Lung (tissue), 12 donors: Measurements from ENCODE around the gene TOM1. TPM values are rescaled to one million over a fixed set of nuclear protein-coding genes. Genes with fewer than 3 reads are reported as not detected.

Source experiments
- ATAC-seq: fragments of 200-7000 bp; cut with Tn5 transposase; one replicate; pipeline ENCODE4 v1.9.1; 2020; ENCODE audit warnings: moderate number of reproducible peaks; ENCODE audit not compliant: insufficient read depth, low FRiP score
- DNase-seq, 3 donors: peaks; one replicate each; pipeline ENCODE4 v3.0.0-alpha.2; 2013 to 2017
- H3K27ac ChIP-seq, 2 donors: one replicate each; pipeline ENCODE4 v1.5.1; 2013; ENCODE audit warnings: mild to moderate bottlenecking in 2 of 2, moderate library complexity in 2 of 2, control low read depth in 1 of 2, inconsistent platforms in 1 of 2, low read depth in 1 of 2, low read length in 1 of 2
- H3K27me3 ChIP-seq, 3 donors: one replicate each; pipeline ENCODE4 v1.5.1; 2013; ENCODE audit warnings: low read length in 2 of 3; ENCODE audit not compliant: control insufficient read depth in 3 of 3, insufficient read depth in 3 of 3
- H3K36me3 ChIP-seq, 4 donors: one replicate each; pipeline ENCODE4 v1.5.1; 2013; ENCODE audit warnings: low read length in 4 of 4, mild to moderate bottlenecking in 1 of 4, moderate library complexity in 1 of 4; ENCODE audit not compliant: control insufficient read depth in 4 of 4, insufficient read depth in 4 of 4
- H3K4me1 ChIP-seq, 5 donors: one replicate each; pipeline ENCODE4 v1.5.1; 2013; ENCODE audit warnings: low read length in 5 of 5, mild to moderate bottlenecking in 2 of 5, moderate library complexity in 1 of 5; ENCODE audit not compliant: control insufficient read depth in 5 of 5, insufficient read depth in 5 of 5
- H3K4me3 ChIP-seq: one replicate; pipeline ENCODE4 v1.5.1; 2013; ENCODE audit warnings: mild to moderate bottlenecking, control low read depth, moderate library complexity
- H3K9ac ChIP-seq, 2 donors: one replicate each; pipeline ENCODE4 v1.5.1; 2013; ENCODE audit warnings: low read length in 2 of 2, control low read depth in 1 of 2; ENCODE audit not compliant: insufficient read depth in 1 of 2
- H3K9me3 ChIP-seq, 4 donors: one replicate each; pipeline ENCODE4 v1.5.1; 2013; ENCODE audit warnings: low read length in 3 of 4, mild to moderate bottlenecking in 1 of 4, moderate library complexity in 1 of 4; ENCODE audit not compliant: control insufficient read depth in 4 of 4, insufficient read depth in 3 of 4
- CTCF ChIP-seq: IDR thresholded peaks from 2 replicates; pipeline ENCODE4 v1.5.1; 2012; ENCODE audit warnings: mild to moderate bottlenecking; ENCODE audit errors: control extremely low read depth, extremely low read depth
- WGBS, 2 donors: extraction: QIAGEN DNeasy Blood & Tissue Kit; methylation state at CpG; one replicate each; pipeline ENCODE4 v1.1.7; 2013; 5-methylcytosine and 5-hydroxymethylcytosine counted together
- polyA plus RNA-seq, 2 donors: library from polyadenylated mRNA; stranded (reverse); fragments of 200-250 nt; gene quantifications; one replicate each; pipeline ENCODE4 v1.2.1, GENCODE V29; 2013
- total RNA-seq, 2 donors: library from RNA; depleted of rRNA in 1 of 2; stranded (reverse); fragments of >200 nt in 1 of 2; gene quantifications; one replicate each; pipeline ENCODE4 v1.2.1, GENCODE V29; 2014 to 2021
- donor health status: control.
- donor health status: control.
- donor health status: Bipolar disorder and iron deficiency.
- donor health status: healthy.
- donor health status: DM: yes; HTN: yes; CAD: no.

TOM1 gene
- total and polyA plus RNA-seq, 4 donors = 53.4 to 131 (median 72.6) TPM

- Histone ChIP-seq H3K9ac (no peak overlapping the region), H3K9me3 (no peaks in the 10 kb centered on the region), H3K4me1 (no peaks in the 10 kb centered on the region), H3K36me3 (peaks cover 15 to 74% (median 38%) of the 10 kb centered on the region in 4 donors), H3K27me3 (no peaks in the 10 kb centered on the region), H3K27ac (no peak overlapping the region), H3K4me3 (no peak overlapping the region)
- WGBS, 2 donors = 89 to 94% methylated on average over 15 of the region's 15 CpGs
- DNase-seq (no peak), ATAC-seq (no peak)
- TF ChIP-seq CTCF = no peak
Measured at GRCh38 chr22:35322893-35323292, 23.2 kb downstream of the TOM1 start.

DNA sequence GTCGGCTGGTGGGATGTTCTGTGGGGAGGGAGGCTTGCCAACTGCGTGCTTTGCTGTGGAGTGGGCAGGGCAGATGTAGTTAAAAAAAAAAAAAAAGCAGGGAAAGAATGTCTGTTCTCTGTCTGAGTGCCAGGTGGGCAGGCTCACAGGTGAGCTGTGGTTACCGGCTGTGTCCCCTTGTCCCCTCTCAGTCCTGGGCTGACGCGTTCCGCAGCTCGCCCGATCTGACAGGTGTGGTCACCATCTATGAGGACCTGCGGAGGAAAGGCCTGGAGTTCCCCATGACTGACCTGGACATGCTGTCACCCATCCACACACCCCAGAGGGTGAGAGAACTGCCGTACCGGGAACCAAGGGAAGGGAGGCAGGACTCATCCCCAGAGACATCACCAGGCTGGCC is 23.6 kb downstream of the TOM1 start:
- H3K4me1 ChIP-seq = no peaks in the 10 kb centered on the region
- DNase-seq (no peak), ATAC-seq (no peak)
- WGBS, 2 donors = 92 to 98% methylated on average over 11 of the region's 11 CpGs
- no peak overlapping the region for H3K4me3 ChIP-seq
- peaks cover 18 to 74% (median 38%) of the 10 kb centered on the region in 4 donors for H3K36me3 ChIP-seq
- TF ChIP-seq CTCF = no peak
- no peaks in the 10 kb centered on the region for H3K27me3 ChIP-seq
- no peaks in the 10 kb centered on the region for H3K9me3 ChIP-seq
- H3K27ac ChIP-seq = no peak overlapping the region
- no peak overlapping the region for H3K9ac ChIP-seq

DNA sequence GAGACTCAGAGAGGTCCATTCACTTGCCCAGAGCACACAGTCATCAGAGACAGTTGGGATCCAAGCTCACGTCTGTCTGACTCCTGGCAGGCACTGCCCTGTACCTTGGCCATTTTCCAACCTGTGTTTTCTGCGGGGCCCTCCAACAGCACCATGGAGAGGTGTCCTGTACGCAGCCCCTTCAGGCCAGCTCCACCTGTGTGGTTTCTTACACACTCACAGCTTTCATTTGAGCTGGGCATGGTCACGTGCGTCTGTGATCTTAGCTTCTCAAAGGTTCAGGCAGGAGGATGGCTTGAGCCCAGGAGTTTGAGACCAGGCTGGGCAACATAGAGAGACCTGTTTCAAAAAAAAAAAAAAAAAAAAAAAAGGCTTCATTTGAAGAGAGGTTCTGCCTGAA is 24.4 kb downstream of the TOM1 start:
- no peaks in the 10 kb centered on the region for H3K4me1 ChIP-seq
- WGBS, 2 donors = 88 to 90% methylated on average over 5 of the region's 5 CpGs
- no peaks in the 10 kb centered on the region for H3K9me3 ChIP-seq
- no peaks in the 10 kb centered on the region for H3K27me3 ChIP-seq
- H3K36me3 ChIP-seq = peaks cover 22 to 70% (median 35%) of the 10 kb centered on the region in 4 donors
- ATAC-seq (no peak), DNase-seq (no peak)
- H3K9ac ChIP-seq = no peak overlapping the region
- no peak overlapping the region for H3K4me3 ChIP-seq
- H3K27ac ChIP-seq = no peak overlapping the region
- TF ChIP-seq CTCF = no peak

GRCh38 chr22:35324762-35325161 is 25.1 kb downstream of the TOM1 start:
- Histone ChIP-seq H3K27ac (no peak overlapping the region), H3K4me3 (no peak overlapping the region), H3K36me3 (peaks cover 22 to 64% (median 33%) of the 10 kb centered on the region in 4 donors), H3K9ac (no peak overlapping the region), H3K9me3 (no peaks in the 10 kb centered on the region), H3K4me1 (no peaks in the 10 kb centered on the region), H3K27me3 (no peaks in the 10 kb centered on the region)
- ATAC-seq = no peak
- TF ChIP-seq CTCF = no peak
- WGBS, 2 donors = 87 to 95% methylated on average over 4 of the region's 4 CpGs
- DNase-seq = no peak
